DMS79 treated with DMSO at 0.1 percent for 48 hours (cell line): ENCODE data around the gene KLK14.

ENCODE experiments used
- DNase-seq: peaks from one replicate; lab custom pipeline; 2025; lab: John Stamatoyannopoulos, UW

KLK14 gene

GRCh38 chr19:51082611-51083010 lies at the start of gene KLK14:
KLK14 (minus strand) TSS chr19:51082887; CDS start chr19:51082614, 273 bp downstream.
- DNase-seq: no peak

GRCh38 chr19:51131780-51132680 lies 49.3 kb upstream of the KLK14 start:
- peak; percentile 79 for DNase-seq

GRCh38 chr19:51129716-51130115 lies 47.0 kb upstream of the KLK14 start:
- DNase-seq: no peak

- DNase-seq: no peak
Observed at GRCh38 chr19:51128227-51128626, 45.5 kb upstream of the KLK14 start.

GRCh38 chr19:51127755-51128154 lies 45.1 kb upstream of the KLK14 start:
- no peak for DNase-seq

GRCh38 chr19:51127032-51127431 lies 44.3 kb upstream of the KLK14 start:
- DNase-seq: no peak

- no peak for DNase-seq
Observed at GRCh38 chr19:51125421-51126075, 42.9 kb upstream of the KLK14 start.

- DNase-seq: no peak
Observed at GRCh38 chr19:51124729-51125128, 42.0 kb upstream of the KLK14 start, which contains the start of gene SIGLEC9. SIGLEC9 (plus strand) TSS chr19:51124906; CDS start chr19:51124975, 69 bp downstream.

- DNase-seq: no peak
Observed at GRCh38 chr19:51124216-51124615, 41.5 kb upstream of the KLK14 start.

- DNase-seq: no peak
Observed at GRCh38 chr19:51123802-51124201, 41.1 kb upstream of the KLK14 start.

GRCh38 chr19:51123381-51123800 lies 40.7 kb upstream of the KLK14 start:
- no peak for DNase-seq

- no peak for DNase-seq
Observed at GRCh38 chr19:51122112-51122981, 39.7 kb upstream of the KLK14 start.

GRCh38 chr19:51121257-51121656 lies 38.6 kb upstream of the KLK14 start:
- DNase-seq: no peak

- DNase-seq: no peak
Observed at GRCh38 chr19:51120160-51120559, 37.5 kb upstream of the KLK14 start.

GRCh38 chr19:51119611-51120010 lies 36.9 kb upstream of the KLK14 start:
- no peak for DNase-seq

GRCh38 chr19:51119101-51119500 lies 36.4 kb upstream of the KLK14 start:
- no peak for DNase-seq

- no peak for DNase-seq
Observed at GRCh38 chr19:51116736-51117286, 34.1 kb upstream of the KLK14 start.

GRCh38 chr19:51114087-51114729 lies 31.5 kb upstream of the KLK14 start:
- DNase-seq: no peak

- no peak for DNase-seq
Observed at GRCh38 chr19:51111606-51112005, 28.9 kb upstream of the KLK14 start.

- DNase-seq: no peak
Observed at GRCh38 chr19:51110666-51110971, 27.9 kb upstream of the KLK14 start.

GRCh38 chr19:51108805-51109146 lies 26.1 kb upstream of the KLK14 start:
- DNase-seq: no peak
